Dedifferentiated amniotic fluid mesenchymal stem cell (primary cell): Measurements from ENCODE around the gene ZNF771.
A peak's percentile ranks its signal among the peaks of the same experiment; 100 is the strongest.
"Not testable (repeated sequence)": the region's sequence is repeated elsewhere in the genome, so short reads cannot be mapped to it uniquely, and the experiment has no call there.

ENCODE experiments used
- DNase-seq: peaks from one replicate; pipeline ENCODE4 v3.0.0-alpha.2; 2016; ENCODE audit errors: extremely low spot score

The ZNF771 gene

GRCh38 chr16:30375864-30376263 is 31.5 kb upstream of the ZNF771 start:
- no peak for DNase-seq

GRCh38 chr16:30376461-30376902 is 30.9 kb upstream of the ZNF771 start:
- DNase-seq: no peak

- DNase-seq: no peak
Measured at GRCh38 chr16:30377050-30377811, 30.2 kb upstream of the ZNF771 start.

GRCh38 chr16:30377812-30378235 is 29.6 kb upstream of the ZNF771 start:
- peak; percentile 63 for DNase-seq

GRCh38 chr16:30378236-30379157 is 28.9 kb upstream of the ZNF771 start:
- peak; percentile 96 for DNase-seq

- no peak for DNase-seq
Measured at GRCh38 chr16:30379158-30379783, 28.1 kb upstream of the ZNF771 start.

- DNase-seq: no peak
Measured at GRCh38 chr16:30380072-30380802, 27.2 kb upstream of the ZNF771 start.

- no peak for DNase-seq
Measured at GRCh38 chr16:30380803-30381208, 26.6 kb upstream of the ZNF771 start.

- no peak for DNase-seq
Measured at GRCh38 chr16:30381291-30382041, 25.9 kb upstream of the ZNF771 start.

- DNase-seq: no peak
Measured at GRCh38 chr16:30382111-30382881, 25.1 kb upstream of the ZNF771 start, which contains the start of gene SEPTIN1. SEPTIN1 (minus strand) TSS chr16:30382561; CDS start chr16:30382542, 19 bp downstream.

GRCh38 chr16:30383521-30383920 is 23.9 kb upstream of the ZNF771 start:
- DNase-seq: no peak

GRCh38 chr16:30394592-30395154 is 12.7 kb upstream of the ZNF771 start:
- no peak for DNase-seq

GRCh38 chr16:30395155-30395991 is 12.0 kb upstream of the ZNF771 start, which contains the start of gene ZNF48:
ZNF48 (plus strand) TSS chr16:30395420; CDS start chr16:30395795, 375 bp downstream.
- peak; percentile 67 for DNase-seq

GRCh38 chr16:30395992-30396585 is 11.3 kb upstream of the ZNF771 start:
- DNase-seq: no peak

- DNase-seq: not testable (repeated sequence)
Measured at GRCh38 chr16:30396627-30397026, 10.8 kb upstream of the ZNF771 start.

GRCh38 chr16:30397056-30397455 is 10.3 kb upstream of the ZNF771 start:
- DNase-seq: no peak

- DNase-seq: no peak
Measured at GRCh38 chr16:30397776-30398660, 9.4 kb upstream of the ZNF771 start.
